NAMALWA (cell line): ENCODE data around the gene TLR5.
A peak's percentile ranks its signal among the peaks of the same experiment; 100 is the strongest.

Experiments used
- DNase-seq: peaks from one replicate; pipeline ENCODE4 v3.0.0-alpha.2; 2015; ENCODE audit warnings: low spot score

The TLR5 gene

GRCh38 chr1:223106856-223107255 is 36.2 kb downstream of the TLR5 start:
- no peak for DNase-seq

- DNase-seq: no peak
Observed at GRCh38 chr1:223105568-223105967, 37.5 kb downstream of the TLR5 start.

DNA sequence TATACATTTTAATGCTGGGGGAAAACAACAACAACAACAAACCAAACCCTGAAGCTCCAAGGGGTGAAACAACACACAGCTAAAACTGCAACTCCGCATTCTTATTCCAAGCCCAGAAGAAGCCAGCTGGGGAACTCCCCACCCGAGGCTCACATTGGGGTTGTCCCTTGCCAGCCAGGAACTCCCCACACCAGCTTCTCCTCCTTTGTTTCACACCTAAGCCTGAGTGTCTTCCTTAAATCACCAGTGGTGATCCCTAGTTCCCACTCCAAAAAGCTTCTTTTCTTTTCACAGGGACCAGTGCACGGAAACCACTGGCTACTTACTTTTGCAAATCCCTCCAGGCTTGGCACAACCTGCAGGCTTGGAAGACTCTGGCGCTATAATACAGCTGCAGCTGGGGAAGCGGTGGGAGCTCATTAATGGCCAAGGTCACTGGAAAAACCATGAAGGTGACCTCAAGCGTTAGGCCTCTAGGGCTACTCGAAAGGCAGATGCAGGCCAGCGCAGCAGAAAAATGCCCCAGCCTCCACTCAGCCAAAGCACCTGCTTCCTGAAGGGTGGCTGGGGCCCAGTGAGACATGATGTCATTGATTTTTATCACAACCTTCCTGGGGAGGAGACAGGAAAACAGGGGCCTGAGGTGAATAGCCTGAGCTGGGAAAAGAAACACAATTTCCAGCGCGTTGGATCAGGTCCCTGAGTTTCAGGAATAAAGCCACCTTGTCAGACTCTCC is 40.1 kb downstream of the TLR5 start:
- DNase-seq: no peak

- no peak for DNase-seq
Observed at GRCh38 chr1:223097713-223098112, 45.3 kb downstream of the TLR5 start.

- no peak for DNase-seq
Observed at GRCh38 chr1:223095870-223096269, 47.2 kb downstream of the TLR5 start.

DNA sequence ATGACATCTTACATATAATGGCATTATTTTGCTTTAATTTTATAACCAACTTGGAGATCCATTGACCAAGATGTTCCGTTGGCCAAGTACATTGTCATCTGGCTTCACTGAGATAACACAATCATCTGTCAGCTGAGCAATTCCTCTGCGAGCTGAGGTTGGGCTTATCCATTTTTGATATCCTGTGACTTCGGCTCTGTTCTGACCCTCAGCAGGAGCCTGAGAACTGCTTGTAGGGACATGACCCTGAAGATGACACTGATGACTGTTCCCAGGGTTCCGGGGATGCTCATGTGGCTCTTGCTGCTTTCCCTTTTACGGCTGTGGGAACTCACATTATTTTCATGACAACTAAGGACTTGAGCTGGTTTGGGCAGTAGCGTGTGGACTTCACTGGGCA is 51.2 kb downstream of the TLR5 start:
- no peak for DNase-seq

DNA sequence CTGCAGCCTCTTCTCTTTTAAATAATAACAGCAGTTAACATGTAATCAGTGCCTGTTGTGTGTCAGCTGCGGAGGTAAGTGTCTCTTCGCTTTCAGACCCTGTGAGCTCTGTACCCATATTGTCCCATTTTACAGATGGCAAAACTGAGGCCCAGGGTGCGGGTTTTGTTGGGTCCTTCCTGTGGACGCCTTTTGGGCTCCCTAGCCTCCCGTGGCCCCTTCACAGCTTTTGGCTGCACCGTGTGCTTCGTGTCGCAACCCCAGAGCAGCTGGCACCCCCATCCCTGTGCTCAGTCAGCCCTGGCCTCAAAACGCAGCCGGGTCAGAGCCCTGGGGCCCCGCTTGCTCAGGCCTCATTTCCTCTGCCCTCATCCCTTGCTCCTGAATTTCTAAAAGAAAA is 53.8 kb downstream of the TLR5 start:
- DNase-seq: no peak

- no peak for DNase-seq
Observed at GRCh38 chr1:223088713-223089240, 54.3 kb downstream of the TLR5 start.

GRCh38 chr1:223087291-223088255 is 55.5 kb downstream of the TLR5 start:
- no peak for DNase-seq

- DNase-seq: no peak
Observed at GRCh38 chr1:223084464-223084866, 58.6 kb downstream of the TLR5 start.

- no peak for DNase-seq
Observed at GRCh38 chr1:223083831-223084230, 59.2 kb downstream of the TLR5 start.

- DNase-seq: no peak
Observed at GRCh38 chr1:223082914-223083313, 60.1 kb downstream of the TLR5 start.

GRCh38 chr1:223081181-223081994 is 61.7 kb downstream of the TLR5 start:
- peak; percentile 84 for DNase-seq

GRCh38 chr1:223079498-223079897 is 63.5 kb downstream of the TLR5 start:
- DNase-seq: no peak

- DNase-seq: no peak
Observed at GRCh38 chr1:223077247-223077833, 65.7 kb downstream of the TLR5 start.

DNA sequence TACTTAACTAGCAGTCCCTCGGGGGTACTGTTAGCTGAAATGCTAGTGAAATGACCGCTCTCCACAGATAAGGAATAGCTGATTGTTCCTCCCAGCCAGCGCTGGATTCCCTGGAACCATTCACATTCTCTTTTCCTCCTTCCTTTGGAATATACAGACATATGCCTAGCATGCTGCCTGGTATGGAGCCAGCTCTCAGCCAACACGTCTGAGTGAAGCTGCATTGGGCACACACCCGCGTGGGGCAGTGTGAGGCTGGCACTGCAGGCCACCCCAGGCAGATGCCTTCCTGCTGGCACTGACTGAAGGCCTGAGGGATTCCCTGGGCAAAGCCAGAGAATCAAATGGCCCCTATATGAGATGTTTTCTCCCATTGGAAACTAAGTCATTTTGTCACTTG is 66.7 kb downstream of the TLR5 start:
- no peak for DNase-seq

DNA sequence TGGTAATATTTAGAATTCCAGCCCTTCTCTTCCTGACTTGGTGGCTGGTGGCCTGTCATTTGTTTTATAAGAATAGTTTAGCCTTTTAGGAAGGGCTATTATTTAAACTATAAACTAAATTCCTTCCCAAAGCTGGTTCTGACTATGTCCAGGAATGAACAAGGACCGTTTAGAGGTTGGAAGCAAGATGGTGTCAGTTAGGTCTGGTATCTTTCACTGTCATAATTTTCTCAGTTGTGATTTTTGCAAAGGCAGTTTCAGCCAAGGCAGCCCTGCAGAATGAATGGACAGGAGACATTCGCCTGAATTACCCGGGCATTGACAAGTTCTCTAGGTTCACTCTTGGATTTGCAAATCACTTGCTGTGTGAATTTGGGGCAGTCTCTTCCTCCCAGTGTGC is 67.2 kb downstream of the TLR5 start:
- DNase-seq: no peak

- no peak for DNase-seq
Observed at GRCh38 chr1:223074445-223075300, 68.4 kb downstream of the TLR5 start.

GRCh38 chr1:223068900-223069665 is 74.0 kb downstream of the TLR5 start:
- DNase-seq: no peak

GRCh38 chr1:223067914-223068313 is 75.1 kb downstream of the TLR5 start:
- DNase-seq: no peak
